Iris pigment epithelial cell (primary cell): ENCODE data around the gene TLE4.
A peak's percentile ranks its signal among the peaks of the same experiment; 100 is the strongest.

Source experiments
- DNase-seq: peaks from one replicate; pipeline ENCODE4 v3.0.0-alpha.2; 2011; ENCODE audit warnings: low read depth

Gene TLE4

DNA sequence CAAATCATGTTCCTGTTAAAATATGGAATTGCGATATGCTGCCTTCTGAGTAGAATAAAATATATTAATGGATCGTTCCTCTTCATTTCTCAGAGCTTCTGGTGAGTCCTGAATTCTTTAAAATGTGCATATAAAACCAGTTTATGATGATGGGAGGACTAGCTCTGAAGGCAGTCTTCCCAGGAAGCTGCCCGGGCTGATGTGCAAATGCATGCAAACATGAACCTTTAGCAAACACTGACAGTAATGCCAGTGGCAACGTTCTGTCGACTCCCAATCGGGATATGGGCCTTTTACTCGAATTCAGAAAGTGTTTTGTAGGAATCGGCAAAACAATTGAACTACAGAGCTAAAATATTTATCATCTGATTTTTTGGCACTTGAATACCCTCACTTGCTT is 93.6 kb downstream of the TLE4 start:
- DNase-seq = no peak

- no peak for DNase-seq
Observed at GRCh38 chr9:79665931-79666330, 94.2 kb downstream of the TLE4 start.

- no peak for DNase-seq
Observed at GRCh38 chr9:79667120-79667519, 95.4 kb downstream of the TLE4 start.

DNA sequence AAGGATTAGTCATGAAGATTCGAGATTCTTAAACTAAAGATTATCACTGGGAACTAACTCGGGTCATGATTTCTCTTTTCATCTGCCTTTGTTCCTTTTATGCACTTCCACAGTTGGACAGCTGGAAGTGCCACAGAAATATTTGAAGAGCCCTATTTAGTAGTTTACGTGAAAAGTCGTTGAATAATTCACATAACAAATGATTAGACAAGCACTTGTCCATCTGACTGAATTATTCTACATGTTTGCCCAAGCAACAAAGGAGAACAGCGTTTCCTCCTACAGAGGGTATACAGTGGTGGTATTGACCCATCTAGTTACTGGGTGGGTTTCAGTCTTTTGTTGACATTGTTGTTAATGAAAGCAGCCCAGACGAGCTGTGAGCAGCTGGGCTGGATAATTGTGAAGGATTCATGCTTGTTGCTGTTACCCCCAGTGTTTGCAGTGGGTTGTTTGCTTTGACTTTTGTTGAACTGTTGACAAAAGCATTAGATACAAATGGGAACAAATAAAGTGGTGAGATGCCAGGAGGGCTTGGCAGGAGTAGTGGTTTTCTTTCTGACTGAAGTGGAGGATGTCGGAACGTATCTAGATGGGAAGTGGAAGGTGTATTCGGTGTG is 96.2 kb downstream of the TLE4 start:
- no peak for DNase-seq

DNA sequence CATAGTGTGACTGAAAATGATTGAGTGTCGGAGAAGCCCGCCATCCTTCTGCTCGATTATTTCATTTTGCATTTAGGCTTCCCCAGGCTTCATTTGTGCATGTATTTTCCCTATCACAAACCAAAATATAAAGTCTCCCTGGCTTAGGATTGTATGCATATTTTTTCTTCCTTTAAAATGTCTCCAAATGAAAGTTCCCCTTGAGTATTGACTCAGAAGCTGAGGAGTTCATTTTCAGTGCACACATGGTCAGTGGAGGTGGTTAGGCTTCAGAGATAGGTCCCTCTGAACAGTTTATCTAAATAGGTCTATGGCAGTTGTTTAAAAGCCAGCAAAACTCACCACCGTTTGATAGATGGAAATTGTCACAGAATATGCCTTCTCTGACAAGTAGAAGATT is 97.2 kb downstream of the TLE4 start:
- DNase-seq = no peak

DNA sequence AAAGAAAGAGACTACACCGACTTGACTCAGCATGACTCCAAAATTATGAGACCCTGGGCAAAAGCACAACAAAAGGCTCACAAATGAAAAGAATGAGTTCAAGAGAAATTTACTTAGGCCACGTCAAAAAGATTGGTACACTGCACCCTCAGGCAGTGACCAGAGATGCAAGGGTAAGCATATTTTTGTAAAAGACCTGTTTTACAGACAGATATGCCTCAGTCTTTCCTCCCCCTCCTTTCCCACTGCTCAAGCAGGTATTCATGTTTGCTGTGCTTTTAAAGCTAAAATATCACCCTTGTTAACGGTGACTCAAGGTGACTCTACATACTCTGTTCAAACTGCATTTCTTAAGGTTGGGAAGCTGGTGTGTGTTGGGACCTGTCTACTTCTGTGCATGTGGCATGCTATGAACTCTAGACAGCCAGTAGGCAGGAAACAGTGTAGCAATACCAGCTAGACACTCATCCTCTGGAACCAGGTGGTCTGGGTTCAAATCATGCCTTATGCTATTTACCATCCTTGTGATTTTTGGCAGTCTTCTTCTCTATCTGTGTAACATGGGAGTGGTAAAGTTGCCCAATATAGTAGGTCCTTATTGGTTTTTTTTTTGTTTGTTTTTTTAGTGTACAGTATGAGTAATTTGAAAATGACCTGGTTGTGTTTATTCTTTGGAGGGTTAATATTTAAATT is 98.7 kb downstream of the TLE4 start:
- DNase-seq = no peak

- DNase-seq = peak; percentile 66
Observed at GRCh38 chr9:79671558-79671957, 99.8 kb downstream of the TLE4 start.

GRCh38 chr9:79672236-79672635 is 100.5 kb downstream of the TLE4 start:
- no peak for DNase-seq

GRCh38 chr9:79672891-79673290 is 101.1 kb downstream of the TLE4 start:
- no peak for DNase-seq

DNA sequence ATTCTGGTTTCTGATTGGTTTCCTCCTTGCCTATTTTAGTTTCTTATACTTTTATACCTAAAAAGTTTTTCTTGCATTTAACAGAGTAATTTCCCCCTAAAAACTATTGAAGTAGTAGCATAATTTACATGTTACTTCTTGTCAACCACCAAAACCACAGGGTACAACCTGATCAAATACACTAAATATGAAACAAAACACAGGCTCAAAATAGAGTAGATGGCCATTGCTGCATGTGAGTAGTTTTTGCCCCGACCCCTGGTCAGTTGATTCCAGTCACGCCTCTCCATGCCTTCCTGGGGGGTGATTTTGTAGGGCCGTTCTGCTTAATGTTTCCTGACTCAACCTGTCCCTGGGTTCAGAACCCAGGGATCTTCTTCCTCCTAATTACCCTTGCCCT is 101.8 kb downstream of the TLE4 start:
- DNase-seq = no peak

DNA sequence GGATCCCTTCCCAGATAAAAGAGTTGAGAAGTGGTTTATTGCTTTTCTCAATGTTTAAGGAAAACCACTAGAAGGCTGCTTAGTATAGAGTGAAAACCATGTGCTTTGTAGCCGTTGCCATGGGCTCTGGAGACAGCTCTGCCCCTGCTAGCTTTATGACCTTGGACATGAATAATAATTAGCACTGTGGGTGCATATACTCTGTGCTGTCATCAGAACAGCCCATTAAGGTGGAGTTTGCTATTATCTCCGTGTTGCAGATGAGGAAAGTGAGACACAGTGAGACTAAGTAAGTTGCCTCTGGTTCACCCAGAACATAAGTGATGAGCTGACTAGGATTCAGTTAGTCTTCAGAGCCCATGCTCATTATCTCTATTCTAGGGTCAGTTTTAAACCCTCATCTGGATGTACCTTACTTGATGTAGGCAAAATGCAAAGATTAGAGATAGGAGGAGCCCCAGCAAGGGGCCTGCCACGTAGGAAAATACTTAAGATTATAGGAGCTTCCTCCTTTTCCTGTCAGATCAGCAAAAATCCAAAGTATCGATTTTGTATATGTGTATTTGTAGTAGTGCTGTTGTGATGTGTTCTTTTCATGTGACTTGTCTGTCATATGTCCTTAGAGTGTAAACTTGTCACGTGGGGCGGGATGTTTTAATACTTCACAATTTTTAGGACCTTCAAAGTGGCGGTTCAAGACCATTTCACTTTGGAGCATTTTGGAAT is 102.5 kb downstream of the TLE4 start:
- DNase-seq = no peak

DNA sequence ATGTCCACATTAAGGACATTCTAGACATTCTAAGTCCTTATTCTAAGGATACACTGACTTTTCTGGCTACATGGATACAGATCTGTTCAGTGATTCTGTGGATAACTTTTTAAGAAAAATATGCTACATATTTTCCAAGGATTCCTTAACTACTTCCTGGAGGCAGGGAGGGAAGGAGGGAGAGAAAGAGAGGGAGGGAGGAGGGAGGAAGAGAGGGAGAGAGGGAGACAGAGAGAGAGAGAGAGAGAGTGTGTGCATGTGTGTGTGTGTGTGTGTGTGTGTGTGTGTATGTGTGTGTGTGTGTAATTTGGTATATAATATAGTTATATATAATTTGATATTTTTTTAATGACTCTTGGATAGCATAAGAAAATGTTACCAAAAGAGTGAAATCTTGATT is 109.8 kb downstream of the TLE4 start:
- no peak for DNase-seq

DNA sequence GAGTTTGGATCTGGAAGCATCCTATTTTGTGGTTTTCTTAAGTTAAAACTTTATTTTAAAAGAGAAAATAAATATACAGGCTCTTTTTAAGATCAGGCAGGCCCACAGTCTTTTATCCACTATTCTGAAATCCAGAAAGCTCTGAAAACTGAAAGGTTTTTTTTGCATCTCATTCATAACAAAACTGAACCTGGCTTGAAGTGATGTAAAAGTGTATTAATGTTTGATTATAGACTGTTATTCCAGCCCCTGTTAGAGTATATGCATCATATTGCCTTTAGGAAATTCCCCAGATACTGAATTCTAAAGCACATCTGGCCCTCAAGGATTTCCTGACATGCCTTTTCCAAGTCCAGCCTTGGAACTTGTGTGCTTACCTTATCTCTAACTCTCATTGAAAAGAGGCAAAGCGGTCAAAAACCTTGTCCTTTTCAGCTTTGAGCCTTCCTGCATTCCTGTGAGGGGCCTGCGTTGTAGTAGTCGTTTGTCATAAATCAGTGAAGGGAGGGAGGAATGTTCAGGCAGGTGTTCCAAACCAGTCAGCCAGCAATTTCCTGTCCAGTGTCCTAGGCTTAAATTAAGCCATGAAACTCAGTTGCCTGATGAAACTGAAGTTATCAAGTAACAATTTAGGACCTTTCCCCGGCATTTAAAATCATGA is 110.4 kb downstream of the TLE4 start:
- peak; percentile 18 for DNase-seq

GRCh38 chr9:79684059-79684458 is 112.3 kb downstream of the TLE4 start:
- no peak for DNase-seq

DNA sequence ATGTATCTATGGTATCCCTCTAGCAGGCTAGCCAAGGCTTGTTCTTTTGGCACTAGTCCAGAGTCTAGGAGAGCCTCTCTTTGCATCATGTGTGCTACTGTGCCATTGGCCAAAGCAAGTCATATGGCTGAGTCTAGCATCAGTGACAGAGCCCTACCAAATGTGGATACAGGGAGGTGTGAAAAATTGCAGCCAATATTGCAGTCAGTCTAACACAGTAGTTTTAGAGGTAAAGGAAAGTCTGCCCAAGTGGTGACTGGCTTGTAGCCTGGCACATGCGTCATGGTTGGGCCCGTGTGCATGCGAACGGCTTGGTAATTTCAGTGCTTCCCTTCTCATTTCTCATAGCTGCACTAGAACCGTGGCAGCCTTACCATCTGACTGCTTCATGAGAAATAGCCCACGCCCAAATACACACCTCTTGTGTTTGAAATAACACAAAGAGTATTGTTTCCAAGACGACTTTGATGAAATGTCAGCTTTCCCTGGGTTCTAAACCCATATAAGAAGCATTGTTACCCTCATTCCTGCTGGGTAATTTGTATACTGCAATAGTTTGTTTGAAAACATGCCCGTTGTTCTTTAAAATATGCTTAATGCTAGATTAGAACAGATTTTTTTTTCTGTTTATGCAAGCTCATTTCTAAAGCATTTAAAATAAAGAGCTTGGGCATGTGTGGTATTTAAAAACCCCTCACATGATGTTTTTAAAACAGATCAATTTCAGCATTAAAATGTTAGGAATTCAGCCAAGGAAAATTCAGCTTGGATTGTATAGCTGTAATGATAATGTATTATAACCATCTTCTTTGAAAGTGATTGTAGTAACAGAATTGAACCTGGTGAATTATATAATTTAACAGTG is 113.2 kb downstream of the TLE4 start:
- DNase-seq = peak; percentile 46

- DNase-seq = peak; percentile 77
Observed at GRCh38 chr9:79685577-79685976, 113.8 kb downstream of the TLE4 start.

- DNase-seq = peak; percentile 90
Observed at GRCh38 chr9:79686381-79687130, 114.8 kb downstream of the TLE4 start.

GRCh38 chr9:79687131-79687447 is 115.3 kb downstream of the TLE4 start:
- no peak for DNase-seq

GRCh38 chr9:79688363-79688762 is 116.6 kb downstream of the TLE4 start:
- DNase-seq = no peak

DNA sequence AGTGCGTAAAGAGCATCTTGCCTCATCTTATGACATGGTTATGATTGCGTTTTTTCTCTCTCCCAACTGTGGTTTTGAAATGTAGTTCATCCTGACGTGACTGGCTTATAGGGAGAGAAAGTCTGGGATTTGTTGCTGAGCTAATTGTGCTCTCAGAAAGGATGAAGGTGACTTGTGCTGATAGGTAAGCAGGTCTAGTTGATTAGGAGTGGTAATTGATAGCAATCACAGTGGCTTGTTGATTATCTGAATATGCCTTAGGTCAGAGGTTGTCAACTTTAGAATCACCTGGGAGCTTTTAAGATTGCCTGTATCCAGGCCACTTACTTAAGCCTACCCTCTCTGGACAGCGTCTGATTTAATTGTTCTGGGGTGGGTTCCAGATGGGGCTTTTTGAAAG is 117.8 kb downstream of the TLE4 start:
- DNase-seq = no peak

- no peak for DNase-seq
Observed at GRCh38 chr9:79691496-79691895, 119.7 kb downstream of the TLE4 start.
